Measurements from ENCODE around the gene ZFPM1. TPM values are rescaled to one million over a fixed set of nuclear protein-coding genes. Genes with fewer than 3 reads are reported as not detected.

Gene ZFPM1
- total RNA-seq, 1 experiment from 2014 or later = 5.0 TPM

DNA sequence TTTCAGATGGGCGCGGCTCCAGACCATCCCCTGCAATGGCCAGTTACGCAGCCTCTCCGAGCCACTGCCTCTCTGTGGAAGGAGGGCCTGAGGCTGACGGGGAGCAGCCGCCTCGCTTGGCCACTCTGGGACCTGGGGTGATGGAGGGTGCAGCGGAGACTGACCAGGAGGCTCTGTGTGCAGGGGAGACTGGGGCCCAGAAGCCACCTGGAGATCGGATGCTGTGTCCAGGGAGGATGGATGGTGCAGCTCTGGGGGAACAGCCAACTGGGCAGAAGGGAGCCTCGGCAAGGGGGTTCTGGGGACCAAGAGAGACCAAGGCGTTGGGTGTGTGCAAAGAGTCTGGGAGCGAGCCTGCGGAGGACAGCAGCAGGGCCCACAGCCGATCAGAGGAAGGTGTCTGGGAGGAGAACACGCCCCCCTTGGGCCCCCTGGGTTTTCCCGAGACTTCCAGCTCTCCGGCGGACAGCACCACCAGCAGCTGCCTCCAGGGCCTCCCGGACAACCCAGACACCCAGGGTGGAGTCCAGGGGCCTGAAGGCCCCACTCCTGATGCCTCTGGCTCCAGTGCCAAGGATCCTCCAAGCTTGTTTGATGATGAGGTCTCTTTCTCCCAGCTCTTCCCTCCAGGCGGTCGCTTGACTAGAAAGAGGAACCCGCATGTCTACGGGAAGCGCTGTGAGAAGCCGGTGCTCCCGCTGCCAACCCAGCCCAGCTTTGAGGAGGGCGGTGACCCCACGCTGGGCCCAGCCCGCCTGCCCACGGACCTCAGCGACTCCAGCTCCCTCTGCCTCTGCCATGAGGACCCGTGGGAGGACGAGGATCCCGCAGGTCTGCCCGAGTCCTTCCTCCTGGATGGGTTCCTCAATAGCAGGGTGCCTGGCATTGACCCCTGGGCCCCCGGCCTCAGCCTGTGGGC lies 17.4 kb upstream of the ZFPM1 start:
- Mint-ChIP-seq H3K27me3 (ENCODE audit: insufficient read depth, unreplicated experiment) (no peaks in the 10 kb centered on the region), H3K4me1 (ENCODE audit: insufficient read depth, unreplicated experiment) (no peaks in the 10 kb centered on the region), H3K27ac (ENCODE audit: low read depth, unreplicated experiment) (no peak overlapping the region), H3K9me3 (ENCODE audit: unreplicated experiment) (no peaks in the 10 kb centered on the region), H3K36me3 (ENCODE audit: insufficient read depth, unreplicated experiment) (no peaks in the 10 kb centered on the region), H3K4me3 (ENCODE audit: unreplicated experiment) (no peak overlapping the region)
- intact Hi-C loops (cut with micrococcal nuclease) = loop anchor here (2.0 to 10.0 kb wide), 2 partner anchors 241 to 661 kb away; no protein-coding TSS in a partner anchor
- TF ChIP-seq, protein P1, sequence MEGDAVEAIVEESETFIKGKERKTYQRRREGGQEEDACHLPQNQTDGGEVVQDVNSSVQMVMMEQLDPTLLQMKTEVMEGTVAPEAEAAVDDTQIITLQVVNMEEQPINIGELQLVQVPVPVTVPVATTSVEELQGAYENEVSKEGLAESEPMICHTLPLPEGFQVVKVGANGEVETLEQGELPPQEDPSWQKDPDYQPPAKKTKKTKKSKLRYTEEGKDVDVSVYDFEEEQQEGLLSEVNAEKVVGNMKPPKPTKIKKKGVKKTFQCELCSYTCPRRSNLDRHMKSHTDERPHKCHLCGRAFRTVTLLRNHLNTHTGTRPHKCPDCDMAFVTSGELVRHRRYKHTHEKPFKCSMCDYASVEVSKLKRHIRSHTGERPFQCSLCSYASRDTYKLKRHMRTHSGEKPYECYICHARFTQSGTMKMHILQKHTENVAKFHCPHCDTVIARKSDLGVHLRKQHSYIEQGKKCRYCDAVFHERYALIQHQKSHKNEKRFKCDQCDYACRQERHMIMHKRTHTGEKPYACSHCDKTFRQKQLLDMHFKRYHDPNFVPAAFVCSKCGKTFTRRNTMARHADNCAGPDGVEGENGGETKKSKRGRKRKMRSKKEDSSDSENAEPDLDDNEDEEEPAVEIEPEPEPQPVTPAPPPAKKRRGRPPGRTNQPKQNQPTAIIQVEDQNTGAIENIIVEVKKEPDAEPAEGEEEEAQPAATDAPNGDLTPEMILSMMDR (IDR thresholded peaks at IDR 0.05; ENCODE audit: unreplicated experiment) = no peak
- DNase-seq (ENCODE audit: unreplicated experiment) = no peak
- no TSS peak for BruUV-seq (replicated peaks)
- ChIA-PET POLR2A (no interaction called here), CTCF (interaction anchor here (0.6 to 1.8 kb wide), 6 partner anchors 9 to 510 kb away, joined by 3 to 8 read pairs (median 4); no protein-coding TSS in a partner anchor)

DNA sequence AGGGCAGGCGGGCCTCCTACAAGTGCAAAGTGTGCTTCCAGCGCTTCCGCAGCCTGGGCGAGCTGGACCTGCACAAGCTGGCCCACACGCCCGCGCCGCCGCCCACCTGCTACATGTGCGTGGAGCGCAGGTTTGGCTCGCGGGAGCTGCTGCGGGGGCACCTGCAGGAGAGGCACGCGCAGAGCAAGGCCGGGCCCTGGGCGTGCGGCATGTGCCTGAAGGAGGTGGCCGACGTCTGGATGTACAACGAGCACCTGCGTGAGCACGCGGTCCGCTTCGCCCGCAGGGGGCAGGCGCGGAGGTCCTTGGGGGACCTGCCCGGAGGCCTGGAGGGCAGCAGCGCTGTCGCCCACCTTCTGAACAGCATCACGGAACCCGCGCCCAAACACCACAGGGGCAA lies 16.3 kb upstream of the ZFPM1 start:
- no peak for DNase-seq (ENCODE audit: unreplicated experiment)
- no TSS peak for BruUV-seq (replicated peaks)

DNA sequence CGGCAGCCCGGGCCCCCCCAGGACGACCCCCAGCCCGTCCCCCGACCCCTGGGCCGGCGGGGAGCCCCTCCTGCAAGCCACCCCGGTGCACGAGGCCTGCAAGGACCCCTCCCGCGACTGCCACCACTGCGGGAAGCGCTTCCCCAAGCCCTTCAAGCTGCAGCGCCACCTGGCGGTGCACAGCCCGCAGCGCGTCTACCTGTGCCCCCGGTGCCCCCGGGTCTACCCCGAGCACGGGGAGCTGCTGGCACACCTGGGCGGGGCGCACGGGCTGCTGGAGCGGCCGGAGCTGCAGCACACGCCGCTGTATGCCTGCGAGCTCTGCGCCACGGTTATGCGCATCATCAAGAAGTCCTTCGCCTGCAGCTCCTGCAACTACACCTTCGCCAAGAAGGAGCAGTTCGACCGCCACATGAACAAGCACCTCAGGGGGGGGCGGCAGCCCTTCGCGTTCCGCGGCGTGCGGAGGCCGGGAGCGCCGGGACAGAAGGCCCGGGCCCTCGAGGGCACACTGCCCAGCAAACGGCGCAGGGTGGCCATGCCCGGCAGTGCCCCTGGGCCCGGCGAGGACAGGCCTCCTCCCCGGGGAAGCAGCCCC lies 15.6 kb upstream of the ZFPM1 start:
- TF ChIP-seq, protein P1 (IDR thresholded peaks at IDR 0.05; ENCODE audit: unreplicated experiment) = peak; percentile 93
- peak; percentile 42 for DNase-seq (ENCODE audit: unreplicated experiment)
- BruUV-seq (replicated peaks) = no TSS peak
- Mint-ChIP-seq H3K36me3 (ENCODE audit: insufficient read depth, unreplicated experiment) (no peaks in the 10 kb centered on the region), H3K9me3 (ENCODE audit: unreplicated experiment) (no peaks in the 10 kb centered on the region), H3K27me3 (ENCODE audit: insufficient read depth, unreplicated experiment) (peaks cover 11% of the 10 kb centered on the region), H3K4me3 (ENCODE audit: unreplicated experiment) (no peak overlapping the region), H3K4me1 (ENCODE audit: insufficient read depth, unreplicated experiment) (no peaks in the 10 kb centered on the region), H3K27ac (ENCODE audit: low read depth, unreplicated experiment) (no peak overlapping the region)
- ChIA-PET CTCF (interaction anchor here (0.5 to 3.4 kb wide), 10 partner anchors 13 to 717 kb away, joined by 3 to 26 read pairs (median 3); no protein-coding TSS in a partner anchor), POLR2A (interaction anchor here (0.6 kb wide), 1 partner anchor 242 kb away, joined by 3 read pairs; no protein-coding TSS in a partner anchor)
- intact Hi-C loops (cut with micrococcal nuclease) = loop anchor here (2.0 to 10.0 kb wide), 2 partner anchors 243 to 663 kb away; no protein-coding TSS in a partner anchor

More for the DNA sequence above, 16.3 kb upstream of the ZFPM1 start:
- H3K9me3 Mint-ChIP-seq (ENCODE audit: unreplicated experiment) = no peaks in the 10 kb centered on the region
- H3K36me3 Mint-ChIP-seq (ENCODE audit: insufficient read depth, unreplicated experiment) = no peaks in the 10 kb centered on the region
- ChIA-PET CTCF (interaction anchor here (0.6 to 3.4 kb wide), 7 partner anchors 12 to 511 kb away, joined by 3 to 26 read pairs (median 3); no protein-coding TSS in a partner anchor), POLR2A (no interaction called here)
- H3K27ac Mint-ChIP-seq (ENCODE audit: low read depth, unreplicated experiment) = no peak overlapping the region
- H3K4me1 Mint-ChIP-seq (ENCODE audit: insufficient read depth, unreplicated experiment) = no peaks in the 10 kb centered on the region
- intact Hi-C loops (cut with micrococcal nuclease) = loop anchor here (2.0 to 10.0 kb wide), 2 partner anchors 242 to 662 kb away; no protein-coding TSS in a partner anchor
- H3K27me3 Mint-ChIP-seq (ENCODE audit: insufficient read depth, unreplicated experiment) = peaks cover 11% of the 10 kb centered on the region
- H3K4me3 Mint-ChIP-seq (ENCODE audit: unreplicated experiment) = no peak overlapping the region
- TF ChIP-seq, protein P1 (IDR thresholded peaks at IDR 0.05; ENCODE audit: unreplicated experiment) = no peak
